ENCODE data around the gene RNF2. TPM values are rescaled to one million over a fixed set of nuclear protein-coding genes. Genes with fewer than 3 reads are reported as not detected.

The RNF2 gene
- polyA plus RNA-seq, 1 donor (not counting 4 experiments of a cell fraction or from before 2014, with no cell fraction given): 29.2 TPM

GRCh38 chr1:185074307-185074706, 28.9 kb downstream of the RNF2 start:
- Histone ChIP-seq H4K20me1 (ENCODE audit: control insufficient read depth, extremely low read depth, insufficient read depth, low read length) (no peaks in the 10 kb centered on the region), H2AFZ (ENCODE audit: control insufficient read depth, low read length) (no peak overlapping the region), H3K36me3 (ENCODE audit: control insufficient read depth in 2 of 2, extremely low read depth in 1 of 2, insufficient read depth in 2 of 2, low read length in 2 of 2) (no peaks in the 10 kb centered on the region), H3K27me3 (ENCODE audit: control insufficient read depth, extremely low read depth, insufficient read depth, low read length) (no peaks in the 10 kb centered on the region), H3K4me2 (ENCODE audit: control insufficient read depth, extremely low read depth, insufficient read depth, low read depth, low read length) (no peak overlapping the region), H3K27ac (ENCODE audit: control insufficient read depth, insufficient read depth, low read length) (no peak overlapping the region), H3K4me1 (ENCODE audit: control insufficient read depth, extremely low read depth, insufficient read depth, low read length) (peaks cover 2% of the 10 kb centered on the region), H3K4me3 (ENCODE audit: control insufficient read depth in 2 of 3, extremely low read depth in 1 of 3, insufficient read depth in 2 of 3, low read depth in 1 of 3, low read length in 3 of 3) (no peak overlapping the region), H3K9me3 (ENCODE audit: control insufficient read depth, low read depth, low read length) (no peaks in the 10 kb centered on the region), H3K9me1 (ENCODE audit: control insufficient read depth, extremely low read depth, insufficient read depth, low read length) (no peaks in the 10 kb centered on the region), H3K9ac (ENCODE audit: control insufficient read depth, extremely low read depth, insufficient read depth, low read length) (no peak overlapping the region), H3K79me2 (ENCODE audit: control insufficient read depth, insufficient read depth, low read length) (peaks cover 29% of the 10 kb centered on the region)
- TF ChIP-seq CTCF (optimal IDR thresholded peaks at IDR 0.05 in 1 of 3, IDR thresholded peaks at IDR 0.05 in 1 of 3, conservative IDR thresholded peaks at IDR 0.05 in 1 of 3; ENCODE audit: extremely low read depth in 1 of 3, insufficient read depth in 2 of 3, low read length in 3 of 3) (no peak), EZH2 (IDR thresholded peaks at IDR 0.05; ENCODE audit: low read length) (no peak)
- DNase-seq (ENCODE audit: low read depth, low spot score) (no peak), FAIRE-seq (no peak)
- dilution Hi-C loops (cut with MboI; ENCODE audit: extremely low pct_ligation_motif_present, low sequenced_read_pairs): no loop called here

- no peaks in the 10 kb centered on the region for H3K9me1 ChIP-seq (ENCODE audit: control insufficient read depth, extremely low read depth, insufficient read depth, low read length)
- no peak overlapping the region for H3K4me3 ChIP-seq (ENCODE audit: control insufficient read depth in 2 of 3, extremely low read depth in 1 of 3, insufficient read depth in 2 of 3, low read depth in 1 of 3, low read length in 3 of 3)
- no peak for DNase-seq (ENCODE audit: low read depth, low spot score)
- H3K36me3 ChIP-seq (ENCODE audit: control insufficient read depth in 2 of 2, extremely low read depth in 1 of 2, insufficient read depth in 2 of 2, low read length in 2 of 2): no peaks in the 10 kb centered on the region
- peaks cover 30% of the 10 kb centered on the region for H3K79me2 ChIP-seq (ENCODE audit: control insufficient read depth, insufficient read depth, low read length)
- H3K4me1 ChIP-seq (ENCODE audit: control insufficient read depth, extremely low read depth, insufficient read depth, low read length): peaks cover 2% of the 10 kb centered on the region
- dilution Hi-C loops (cut with MboI; ENCODE audit: extremely low pct_ligation_motif_present, low sequenced_read_pairs): no loop called here
- no peaks in the 10 kb centered on the region for H3K9me3 ChIP-seq (ENCODE audit: control insufficient read depth, low read depth, low read length)
- H3K9ac ChIP-seq (ENCODE audit: control insufficient read depth, extremely low read depth, insufficient read depth, low read length): no peak overlapping the region
- FAIRE-seq: no peak
- TF ChIP-seq EZH2 (IDR thresholded peaks at IDR 0.05; ENCODE audit: low read length): no peak
- no peak for TF ChIP-seq CTCF (optimal IDR thresholded peaks at IDR 0.05 in 1 of 3, IDR thresholded peaks at IDR 0.05 in 1 of 3, conservative IDR thresholded peaks at IDR 0.05 in 1 of 3; ENCODE audit: extremely low read depth in 1 of 3, insufficient read depth in 2 of 3, low read length in 3 of 3)
- no peaks in the 10 kb centered on the region for H4K20me1 ChIP-seq (ENCODE audit: control insufficient read depth, extremely low read depth, insufficient read depth, low read length)
- no peak overlapping the region for H3K27ac ChIP-seq (ENCODE audit: control insufficient read depth, insufficient read depth, low read length)
- no peak overlapping the region for H3K4me2 ChIP-seq (ENCODE audit: control insufficient read depth, extremely low read depth, insufficient read depth, low read depth, low read length)
- H3K27me3 ChIP-seq (ENCODE audit: control insufficient read depth, extremely low read depth, insufficient read depth, low read length): no peaks in the 10 kb centered on the region
- H2AFZ ChIP-seq (ENCODE audit: control insufficient read depth, low read length): no peak overlapping the region
Measured at GRCh38 chr1:185075476-185075875, 30.1 kb downstream of the RNF2 start.

Data from keratinocyte (primary cell).